GM18868 (cell line): ENCODE data around the gene FBXL22.
A peak's percentile ranks its signal among the peaks of the same experiment; 100 is the strongest.
"Not testable (repeated sequence)": the region's sequence is repeated elsewhere in the genome, so short reads cannot be mapped to it uniquely, and the experiment has no call there.

ENCODE experiments used
- ATAC-seq: cut with Tn5 transposase; IDR thresholded peaks from one replicate; pipeline ENCODE4 v1.9.1; 2021; ENCODE audit warnings: mild to moderate bottlenecking, moderate library complexity; ENCODE audit not compliant: unreplicated experiment

Gene FBXL22

GRCh38 chr15:63611177-63611576, 14.0 kb downstream of the FBXL22 start:
- no peak for ATAC-seq

DNA sequence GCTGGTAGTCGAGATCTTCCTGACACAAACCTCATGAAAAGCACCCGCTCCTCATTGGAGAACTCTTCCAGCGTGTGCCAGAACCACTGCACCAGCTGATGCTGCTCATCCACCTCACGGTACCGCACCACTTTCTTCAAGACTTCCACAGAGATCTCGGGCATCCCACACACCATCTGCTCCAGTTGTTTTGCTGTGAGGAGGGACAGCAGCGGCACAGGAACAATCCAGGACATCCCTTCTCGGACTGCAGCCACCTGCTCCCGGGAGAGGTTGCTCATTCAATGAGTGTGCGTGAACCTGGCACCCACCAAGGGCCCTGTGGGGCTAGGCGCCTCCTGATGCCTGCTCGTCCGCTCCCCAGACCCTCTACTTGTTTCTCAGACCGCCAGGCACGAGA, 15.1 kb downstream of the FBXL22 start:
- ATAC-seq = no peak

GRCh38 chr15:63615935-63616334, 18.7 kb downstream of the FBXL22 start:
- ATAC-seq = no peak

- ATAC-seq = not testable (repeated sequence)
These were observed 20.0 kb downstream of the FBXL22 start for GRCh38 chr15:63617147-63617546.

DNA sequence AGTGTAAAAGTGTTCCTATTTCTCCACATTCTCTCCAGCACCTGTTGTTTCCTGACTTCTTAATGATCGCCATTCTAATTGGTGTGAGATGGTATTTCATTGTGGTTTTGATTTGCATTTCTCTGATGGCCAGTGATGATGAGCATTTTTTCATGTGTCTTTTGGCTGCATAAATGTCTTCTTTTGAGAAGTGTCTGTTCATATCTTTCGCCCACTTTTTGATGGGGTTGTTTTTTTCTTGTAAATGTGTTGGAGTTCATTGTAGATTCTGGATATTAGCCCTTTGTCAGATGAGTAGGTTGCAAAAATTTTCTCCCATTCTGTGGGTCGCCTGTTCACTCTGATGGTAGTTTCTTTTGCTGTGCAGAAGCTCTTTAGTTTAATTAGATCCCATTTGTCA, 20.4 kb downstream of the FBXL22 start:
- not testable (repeated sequence) for ATAC-seq

DNA sequence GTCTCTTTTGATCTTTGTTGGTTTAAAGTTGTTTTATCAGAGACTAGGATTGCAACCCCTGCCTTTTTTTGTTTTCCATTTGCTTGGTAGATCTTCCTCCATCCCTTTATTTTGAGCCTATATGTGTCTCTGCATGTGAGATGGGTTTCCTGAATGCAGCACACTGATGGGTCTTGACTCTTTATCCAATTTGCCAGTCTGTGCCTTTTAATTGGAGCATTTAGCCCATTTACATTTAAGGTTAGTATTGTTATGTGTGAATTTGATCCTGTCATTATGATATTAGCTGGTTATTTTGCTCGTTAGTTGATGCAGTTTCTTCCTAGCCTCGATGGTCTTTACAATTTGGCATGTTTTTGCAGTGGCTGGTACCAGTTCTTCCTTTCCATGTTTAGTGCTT, 23.6 kb downstream of the FBXL22 start:
- ATAC-seq = not testable (repeated sequence)

DNA sequence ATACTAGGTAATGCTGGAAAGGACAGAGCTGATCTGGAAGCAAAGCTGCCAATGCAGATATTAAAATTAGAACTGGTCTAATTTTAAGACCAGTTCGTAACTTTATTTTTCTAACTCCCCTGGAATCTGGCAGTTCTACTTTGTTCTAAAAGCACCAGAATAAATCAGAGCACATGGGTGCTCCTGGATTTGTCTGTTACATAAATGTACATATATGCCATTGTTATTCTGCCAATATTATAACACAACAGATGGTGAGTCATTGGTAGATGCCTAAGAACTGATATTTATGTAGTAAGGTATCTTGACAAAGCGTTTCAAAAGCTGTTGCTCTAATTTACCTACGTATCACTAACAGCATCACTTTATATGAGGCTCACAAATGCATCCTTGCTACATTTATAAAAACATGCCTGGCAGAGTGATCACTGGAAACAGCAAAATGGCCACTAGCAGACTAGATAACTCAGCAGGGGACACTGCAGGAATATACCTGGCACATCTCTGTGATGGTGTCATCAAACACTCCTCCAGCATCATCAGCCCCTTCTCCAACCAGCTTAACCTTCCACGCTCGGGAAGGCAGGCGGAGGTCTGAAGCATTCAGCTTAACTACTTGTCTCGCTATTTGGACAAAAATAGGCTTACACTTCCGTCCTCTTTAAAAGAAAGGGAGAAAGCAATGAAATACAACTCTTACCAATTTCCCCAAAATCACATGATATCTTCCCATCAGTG, 26.2 kb downstream of the FBXL22 start:
- no peak for ATAC-seq

GRCh38 chr15:63626955-63627354, 29.8 kb downstream of the FBXL22 start:
- ATAC-seq = peak; percentile 81

- no peak for ATAC-seq
These were observed 31.1 kb downstream of the FBXL22 start for GRCh38 chr15:63628123-63628822.

GRCh38 chr15:63630036-63630751, 33.0 kb downstream of the FBXL22 start:
- no peak for ATAC-seq

DNA sequence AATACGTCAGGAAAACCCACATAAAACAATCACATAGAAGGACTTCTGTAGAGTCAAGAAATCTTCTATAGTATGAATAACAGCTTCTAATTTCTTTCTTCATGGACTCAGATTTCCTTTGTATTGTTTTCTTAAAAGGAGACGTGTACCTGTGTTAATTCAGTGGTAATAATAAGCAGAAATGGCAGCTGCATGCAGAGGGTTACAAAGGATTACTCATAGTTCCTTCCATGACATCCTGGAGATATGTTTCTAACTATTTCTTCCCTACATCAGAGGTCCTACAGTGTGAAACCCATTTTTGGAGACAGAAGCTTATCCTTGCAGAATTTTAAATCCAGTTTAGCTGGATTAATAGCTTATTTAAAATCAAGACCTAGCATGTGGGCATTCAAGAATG, 36.1 kb downstream of the FBXL22 start:
- no peak for ATAC-seq

- ATAC-seq = no peak
These were observed 37.0 kb downstream of the FBXL22 start for GRCh38 chr15:63634154-63634553.

DNA sequence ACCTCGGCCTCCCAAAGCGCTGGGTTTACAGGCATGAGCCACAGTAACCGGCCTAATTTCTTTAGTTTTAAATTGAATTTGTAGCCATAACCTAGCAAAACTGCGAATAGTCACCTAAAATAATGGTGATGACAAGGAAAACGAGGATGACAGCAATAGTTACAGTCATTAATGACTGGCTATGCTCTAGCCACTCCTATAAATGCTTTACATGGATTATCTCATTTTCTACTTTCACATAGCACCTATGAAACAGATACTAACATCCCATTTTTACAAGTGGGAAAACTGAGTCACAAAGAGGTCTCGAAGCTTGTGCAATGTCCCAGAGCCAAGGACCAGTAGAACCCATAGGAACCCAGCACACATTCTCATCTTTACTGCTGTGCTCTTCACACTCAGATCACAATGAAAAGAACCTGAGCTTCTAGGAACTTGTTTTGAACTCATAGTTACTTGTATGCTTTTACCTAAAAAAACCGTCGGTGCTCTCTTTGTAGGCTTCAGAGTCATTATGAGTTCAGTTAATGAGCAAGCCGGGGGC, 39.4 kb downstream of the FBXL22 start:
- no peak for ATAC-seq

GRCh38 chr15:63638839-63639238, 41.7 kb downstream of the FBXL22 start:
- no peak for ATAC-seq

DNA sequence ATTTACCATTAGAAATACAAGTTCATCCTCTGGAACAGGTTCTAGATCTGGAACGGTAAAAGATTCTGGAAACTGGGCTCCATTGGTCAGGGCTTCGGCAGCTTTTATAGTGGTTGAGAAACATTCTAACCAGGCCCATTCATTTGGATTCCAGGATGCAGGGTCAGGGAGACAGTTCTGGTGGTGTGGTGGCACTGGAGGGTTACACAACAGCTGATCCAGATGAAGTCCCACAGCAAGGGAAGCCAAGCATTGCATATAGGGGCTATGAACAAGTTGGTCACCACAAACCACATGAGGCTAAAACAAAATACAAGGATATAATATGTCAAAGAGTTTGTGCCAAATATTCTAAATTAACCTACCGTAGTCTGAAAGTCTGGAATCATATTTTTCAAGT, 43.0 kb downstream of the FBXL22 start:
- no peak for ATAC-seq
